Transverse colon (tissue), 4 donors: ENCODE measurements around the gene PCDHB12. TPM values are rescaled to one million over a fixed set of nuclear protein-coding genes. Genes with fewer than 3 reads are reported as not detected.
"Not testable (repeated sequence)": the region's sequence is repeated elsewhere in the genome, so short reads cannot be mapped to it uniquely, and the experiment has no call there.

Experiments used
- DNase-seq: peaks from one replicate; pipeline ENCODE4 v3.0.0-alpha.2; 2019
- H3K27ac ChIP-seq, 4 donors: fragments of 200-600 bp; sonication (generic); 2 replicates each; pipeline ENCODE4 v1.5.1; 2016 to 2018; ENCODE audit warnings: inconsistent platforms in 4 of 4
- H3K27me3 ChIP-seq: fragments of 200-600 bp; sonication (generic); 2 replicates; pipeline ENCODE4 v1.5.1; 2017; ENCODE audit warnings: inconsistent platforms
- H3K36me3 ChIP-seq, 4 donors: fragments of 200-600 bp; sonication (generic); 2 replicates each; pipeline ENCODE4 v1.5.1; 2017 to 2019; ENCODE audit warnings: inconsistent platforms in 4 of 4
- H3K4me1 ChIP-seq, 4 donors: fragments of 200-600 bp; sonication (generic); 2 replicates each; pipeline ENCODE4 v1.5.1; 2017 to 2020; ENCODE audit warnings: inconsistent platforms in 4 of 4
- H3K4me3 ChIP-seq, 4 donors: fragments of 200-600 bp; sonication (generic); 1 replicate in 1 of 4; 2 replicates in 3 of 4; pipeline versions ENCODE4 v1.5.1 to v1.6.1; 2017 to 2019; ENCODE audit warnings: inconsistent platforms in 4 of 4
- H3K9me3 ChIP-seq, 2 donors: fragments of 200-600 bp; sonication (generic); 2 replicates each; pipeline ENCODE4 v1.5.1; 2017 to 2019; ENCODE audit warnings: inconsistent platforms in 2 of 2
- CTCF ChIP-seq, 5 experiments: fragments of 200-600 bp in 3 of 5; fragments of 450-650 bp in 2 of 5; sonication (generic) in 3 of 5; IDR thresholded peaks; 1 replicate in 2 of 5; 2 replicates in 3 of 5; pipeline ENCODE4 v1.5.1; 2016 to 2017; ENCODE audit warnings: antibody characterized with exemption in 5 of 5, inconsistent platforms in 3 of 5, mild to moderate bottlenecking in 2 of 5, moderate library complexity in 1 of 5
- WGBS, 2 donors: methylation state at CpG; one replicate each; pipeline ENCODE4 v1.1.5; 2018; ENCODE audit warnings: low coverage in 1 of 2; 5-methylcytosine and 5-hydroxymethylcytosine counted together
- in situ Hi-C, 4 donors: fragments of 200-750 bp; cut with MboI; loops; one replicate each; pipeline versions ENCODE4 v1.15.0 to v1.15.1; 2017; ENCODE audit warnings: low sequenced_read_pairs in 3 of 4, low pct_ligation_motif_present in 1 of 4, low pct_unique_long_range_greater_than_20kb in 1 of 4
- intact Hi-C: fragments of 100-400 bp; cut with DNase I; formaldehyde crosslinking; loops from one replicate; pipeline ENCODE4 v1.15.1; 2023; ENCODE audit warnings: low total_unique reads
- total RNA-seq, 4 donors: library from RNA; depleted of rRNA; stranded (reverse); fragments of >200 nt; gene quantifications; one replicate each; pipeline ENCODE4 v1.1.0, GENCODE V29; 2016

The PCDHB12 gene
- total RNA-seq, 4 donors from 2014 or later = 0.40 to 1.9 (median 1.1) TPM

- in situ Hi-C loops = loop anchor here (25.0 kb wide), 2 partner anchors 177 to 352 kb away; partner anchors contain the start of genes PCDHGA7 (in 1 of the 4), PCDHGA8 (in 1 of the 4), PCDHGB4 (in 1 of the 4) and PCDHGB5 (in 1 of the 4)
- H3K9me3 ChIP-seq = peaks cover 11 to 56% of the 10 kb centered on the region in 2 donors
- H3K36me3 ChIP-seq, H3K4me1 ChIP-seq, H3K4me3 ChIP-seq, H3K27me3 ChIP-seq, DNase-seq, intact Hi-C loops, H3K27ac ChIP-seq: not testable (repeated sequence)
- WGBS, 2 donors = 87% methylated on average over 37 of the region's 39 CpGs; no CpG with 5 or more reads in 1 of the 2 donors
Observed at GRCh38 chr5:141210281-141210680, 1.8 kb downstream of the PCDHB12 start.

- H3K36me3 ChIP-seq, H3K27ac ChIP-seq, intact Hi-C loops, H3K4me1 ChIP-seq, DNase-seq, H3K27me3 ChIP-seq, H3K4me3 ChIP-seq: not testable (repeated sequence)
- peaks cover 12 to 59% of the 10 kb centered on the region in 2 donors for H3K9me3 ChIP-seq
- 60% methylated on average over 15 of the region's 27 CpGs; no CpG with 5 or more reads in 1 of the 2 donors for WGBS, 2 donors
- in situ Hi-C loops = loop anchor here (25.0 kb wide), 2 partner anchors 176 to 351 kb away; partner anchors contain the start of genes PCDHGA7 (in 1 of the 4), PCDHGA8 (in 1 of the 4), PCDHGB4 (in 1 of the 4) and PCDHGB5 (in 1 of the 4)
Observed at GRCh38 chr5:141210849-141211248, 2.3 kb downstream of the PCDHB12 start.

- H3K4me1 ChIP-seq, intact Hi-C loops, H3K27me3 ChIP-seq, H3K36me3 ChIP-seq, H3K4me3 ChIP-seq, H3K27ac ChIP-seq: not testable (repeated sequence)
- in situ Hi-C loops = loop anchor here (25.0 kb wide), 2 partner anchors 174 to 349 kb away; partner anchors contain the start of genes PCDHGA7 (in 1 of the 4), PCDHGA8 (in 1 of the 4), PCDHGB4 (in 1 of the 4) and PCDHGB5 (in 1 of the 4)
- peak; percentile 50 for DNase-seq
- WGBS, 2 donors = 33 to 36% methylated on average over 4 to 15 of the region's 18 CpGs
- peak; percentile 19 to 52 (median 29) for TF ChIP-seq CTCF (IDR thresholded peaks at IDR 0.05)
- peaks cover 20 to 64% of the 10 kb centered on the region in 2 donors for H3K9me3 ChIP-seq
Observed at GRCh38 chr5:141213656-141214339, 5.3 kb downstream of the PCDHB12 start, which contains the start of gene PCDHB13. Gene PCDHB13, plus strand, starts transcription at chr5:141213919. Its CDS starts 205 bp downstream, at chr5:141214124.

- peaks cover 20 to 64% of the 10 kb centered on the region in 2 donors for H3K9me3 ChIP-seq
- H3K36me3 ChIP-seq, H3K4me3 ChIP-seq, DNase-seq, H3K27ac ChIP-seq, H3K4me1 ChIP-seq, H3K27me3 ChIP-seq, intact Hi-C loops: not testable (repeated sequence)
- 86 to 100% methylated on average over 1 to 12 of the region's 12 CpGs for WGBS, 2 donors
- in situ Hi-C loops = loop anchor here (25.0 kb wide), 2 partner anchors 173 to 348 kb away; partner anchors contain the start of genes PCDHGA7 (in 1 of the 4), PCDHGA8 (in 1 of the 4), PCDHGB4 (in 1 of the 4) and PCDHGB5 (in 1 of the 4)
Observed at GRCh38 chr5:141214583-141214982, 6.1 kb downstream of the PCDHB12 start.

GRCh38 chr5:141215504-141215903 lies 7.0 kb downstream of the PCDHB12 start:
- H3K4me1 ChIP-seq, DNase-seq, intact Hi-C loops, H3K27me3 ChIP-seq, H3K27ac ChIP-seq, H3K4me3 ChIP-seq, H3K36me3 ChIP-seq: not testable (repeated sequence)
- in situ Hi-C loops = loop anchor here (25.0 kb wide), 2 partner anchors 172 to 347 kb away; partner anchors contain the start of genes PCDHGA7 (in 1 of the 4), PCDHGA8 (in 1 of the 4), PCDHGB4 (in 1 of the 4) and PCDHGB5 (in 1 of the 4)
- peaks cover 28 to 64% of the 10 kb centered on the region in 2 donors for H3K9me3 ChIP-seq
- 72% methylated on average over 24 of the region's 40 CpGs; no CpG with 5 or more reads in 1 of the 2 donors for WGBS, 2 donors

- DNase-seq, H3K27me3 ChIP-seq, H3K4me1 ChIP-seq, intact Hi-C loops, H3K4me3 ChIP-seq, H3K36me3 ChIP-seq, H3K27ac ChIP-seq: not testable (repeated sequence)
- in situ Hi-C loops = loop anchor here (25.0 kb wide), 2 partner anchors 171 to 346 kb away; partner anchors contain the start of genes PCDHGA7 (in 1 of the 4), PCDHGA8 (in 1 of the 4), PCDHGB4 (in 1 of the 4) and PCDHGB5 (in 1 of the 4)
- peaks cover 28 to 61% of the 10 kb centered on the region in 2 donors for H3K9me3 ChIP-seq
- 50 to 77% methylated on average over 1 to 24 of the region's 26 CpGs for WGBS, 2 donors
Observed at GRCh38 chr5:141216035-141216434, 7.5 kb downstream of the PCDHB12 start.
